ENCODE measurements around the gene TOE1. TPM values are rescaled to one million over a fixed set of nuclear protein-coding genes. Genes with fewer than 3 reads are reported as not detected.

Gene TOE1
- total and polyA plus RNA-seq, 9 of the 15 experiments (the other 6 are each of a cell fraction or from before 2014, with no cell fraction given): 32.1 to 85.7 (median 38.0) TPM

DNA sequence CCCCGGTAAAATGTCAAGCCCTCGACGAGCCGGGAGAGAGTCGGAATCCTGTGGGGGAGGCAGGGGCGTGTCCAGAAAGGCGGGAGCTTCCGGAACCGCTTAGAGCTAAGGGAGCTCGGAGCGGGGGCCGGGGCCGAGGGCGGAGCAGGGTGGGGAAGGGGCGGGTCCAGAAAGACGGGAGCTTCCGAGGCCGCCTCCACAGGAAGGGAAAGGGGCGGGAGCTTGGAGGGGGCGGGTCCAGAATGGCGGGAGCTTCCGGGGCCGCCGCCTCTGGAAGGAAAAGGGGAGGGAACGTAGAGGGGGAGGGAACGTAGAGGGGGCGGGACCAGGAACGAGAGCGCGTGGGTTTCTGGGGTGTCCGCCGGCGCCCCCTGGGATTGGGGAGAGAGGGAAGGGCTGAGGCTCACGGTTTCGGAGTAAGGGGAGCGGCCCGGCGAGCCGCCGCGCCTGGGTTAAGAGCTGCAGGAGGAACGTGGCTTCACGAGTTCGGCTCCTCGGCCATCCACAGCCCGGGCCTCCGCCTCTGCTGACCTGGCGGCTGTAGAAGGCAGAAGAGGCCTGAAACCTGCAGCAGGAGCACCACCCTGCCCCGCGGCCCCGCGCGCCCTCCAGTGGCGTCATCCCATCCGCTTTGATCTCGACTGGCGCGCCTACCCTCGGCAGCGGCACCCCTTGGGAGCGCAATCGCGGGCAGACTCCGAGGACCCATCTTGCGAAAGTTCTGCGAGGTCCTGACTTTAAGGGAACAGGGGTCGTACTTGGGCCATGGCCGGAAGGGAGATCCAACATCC is 36.3 kb upstream of the TOE1 start (continued):
- TF ChIP-seq FUS (optimal IDR thresholded peaks at IDR 0.05; ENCODE audit: low read depth, low read length) (peak; percentile 32), ZNF407 (IDR thresholded peaks at IDR 0.05; ENCODE audit: low read depth) (peak; percentile 29; the same call in 1 of the 2 replicates), SMARCC2 (IDR thresholded peaks at IDR 0.05; ENCODE audit: low read depth) (peak; percentile 38; the same call in 1 of the 2 replicates), XRCC5 (IDR thresholded peaks at IDR 0.05; ENCODE audit: low read depth, low read length) (peak; percentile 83), IRF1 (CRISPR knock-in tag; IDR thresholded peaks at IDR 0.05; ENCODE audit: borderline replicate concordance) (no peak), NFIC (IDR thresholded peaks at IDR 0.05) (peak; percentile 52), CHAMP1 (IDR thresholded peaks at IDR 0.05) (peak; percentile 56; the same call in 1 of the 2 replicates), RAD21 (CRISPR knock-in tag; conservative IDR thresholded peaks at IDR 0.05 in 1 of 2, IDR thresholded peaks at IDR 0.05 in 1 of 2) (peak; percentile 93 to 94), TCF7 (IDR thresholded peaks at IDR 0.05; ENCODE audit: borderline replicate concordance) (peak; percentile 100), MCM7 (IDR thresholded peaks at IDR 0.05) (no peak), C11orf30 (IDR thresholded peaks at IDR 0.05; ENCODE audit: low read depth) (peak; percentile 82), TEAD4 (IDR thresholded peaks at IDR 0.05; ENCODE audit: low read length) (peak; percentile 29; the same call in 1 of the 2 replicates), TEAD4 (CRISPR knock-in tag; IDR thresholded peaks at IDR 0.05; ENCODE audit: borderline replicate concordance) (no peak), SETDB1 (IDR thresholded peaks at IDR 0.05; ENCODE audit: low read length) (peak; percentile 63), MYBL2 (IDR thresholded peaks at IDR 0.05; ENCODE audit: low read depth) (no peak; the same call in 1 of the 2 replicates), MYBL2 (CRISPR knock-in tag; IDR thresholded peaks at IDR 0.05; ENCODE audit: borderline replicate concordance) (no peak)

Measured in K562 (cell line).